Upper lobe of left lung (tissue), 6 donors: Measurements from ENCODE around the gene PEX12. TPM values are rescaled to one million over a fixed set of nuclear protein-coding genes. Genes with fewer than 3 reads are reported as not detected.

Experiments used
- ATAC-seq, 2 donors: fragments of 200-7000 bp; cut with Tn5 transposase; one replicate each; pipeline ENCODE4 v1.9.1; 2022; ENCODE audit warnings: mild to moderate bottlenecking in 2 of 2, moderate library complexity in 2 of 2; ENCODE audit not compliant: low FRiP score in 2 of 2
- DNase-seq, 2 donors: peaks; one replicate each; pipeline ENCODE4 v3.0.0-alpha.2; 2019 to 2020
- H3K27ac ChIP-seq, 4 donors: fragments of 200-600 bp; sonication (generic); one replicate each; pipeline ENCODE4 v1.5.1; 2016 to 2019
- H3K27me3 ChIP-seq, 4 donors: fragments of 200-600 bp; sonication (generic); one replicate each; pipeline ENCODE4 v1.5.1; 2017 to 2019
- H3K36me3 ChIP-seq, 4 donors: fragments of 200-600 bp; sonication (generic); one replicate each; pipeline ENCODE4 v1.5.1; 2016 to 2019
- H3K4me1 ChIP-seq, 4 donors: fragments of 200-600 bp; sonication (generic); one replicate each; pipeline ENCODE4 v1.5.1; 2018 to 2019
- H3K4me3 ChIP-seq, 4 donors: fragments of 200-600 bp; sonication (generic); one replicate each; pipeline ENCODE4 v1.5.1; 2017 to 2019; ENCODE audit warnings: mild to moderate bottlenecking in 2 of 4, moderate library complexity in 1 of 4
- H3K9me3 ChIP-seq, 4 donors: fragments of 200-600 bp; sonication (generic); one replicate each; pipeline ENCODE4 v1.5.1; 2018 to 2019
- EP300 ChIP-seq, 4 donors: sonication (generic); formaldehyde crosslinking; IDR thresholded peaks; one replicate each; pipeline ENCODE4 v1.5.1; 2017; ENCODE audit warnings: antibody characterized with exemption in 4 of 4, control low read depth in 2 of 4
- POLR2A ChIP-seq, 4 donors: fragments of 450-650 bp; IDR thresholded peaks; one replicate each; pipeline ENCODE4 v1.5.1; 2016 to 2017; ENCODE audit warnings: antibody characterized with exemption in 4 of 4, mild to moderate bottlenecking in 2 of 4
- POLR2AphosphoS5 ChIP-seq, 2 donors: sonication (generic); formaldehyde crosslinking; IDR thresholded peaks; one replicate each; pipeline ENCODE4 v1.5.1; 2017; ENCODE audit warnings: antibody characterized with exemption in 2 of 2
- WGBS, 2 donors: methylation state at CpG; one replicate each; pipeline ENCODE4 v1.1.5; 2017 to 2018; 5-methylcytosine and 5-hydroxymethylcytosine counted together
- total RNA-seq, 6 donors: library from RNA; depleted of rRNA in 4 of 6; stranded (reverse); fragments of >200 nt in 4 of 6; gene quantifications; one replicate each; pipeline versions ENCODE4 v1.1.0 to v1.2.1, GENCODE V29; 2016 to 2021
- TF ChIP-seq, protein P1 (sequence below), 6 experiments: fragments of 450-650 bp in 4 of 6; fragments of 200-600 bp in 2 of 6; sonication (generic) in 2 of 6; IDR thresholded peaks; one replicate each; pipeline ENCODE4 v1.5.1; 2016 to 2019; ENCODE audit warnings: antibody characterized with exemption in 6 of 6
- donor health status: DM: no; HTN: no; CAD: no; lungs with moderate emphysema.
- donor health status: DM: no; HTN: yes; CAD: no; lungs with severe emphysema.

The PEX12 gene
- total RNA-seq, 6 donors from 2014 or later, result 3.8 to 6.6 (median 5.2) TPM

- no peaks in the 10 kb centered on the region for H3K9me3 ChIP-seq
- 40 to 44% methylated on average over 2 of the region's 2 CpGs for WGBS, 2 donors
- peak overlapping the region in 1 of 4 donors; percentile 32 for H3K27ac ChIP-seq
- no peaks in the 10 kb centered on the region for H3K27me3 ChIP-seq
- H3K36me3 ChIP-seq, result no peaks in the 10 kb centered on the region
- no peak for ATAC-seq
- H3K4me3 ChIP-seq, result no peak overlapping the region
- DNase-seq, result no peak
- TF ChIP-seq, protein P1, sequence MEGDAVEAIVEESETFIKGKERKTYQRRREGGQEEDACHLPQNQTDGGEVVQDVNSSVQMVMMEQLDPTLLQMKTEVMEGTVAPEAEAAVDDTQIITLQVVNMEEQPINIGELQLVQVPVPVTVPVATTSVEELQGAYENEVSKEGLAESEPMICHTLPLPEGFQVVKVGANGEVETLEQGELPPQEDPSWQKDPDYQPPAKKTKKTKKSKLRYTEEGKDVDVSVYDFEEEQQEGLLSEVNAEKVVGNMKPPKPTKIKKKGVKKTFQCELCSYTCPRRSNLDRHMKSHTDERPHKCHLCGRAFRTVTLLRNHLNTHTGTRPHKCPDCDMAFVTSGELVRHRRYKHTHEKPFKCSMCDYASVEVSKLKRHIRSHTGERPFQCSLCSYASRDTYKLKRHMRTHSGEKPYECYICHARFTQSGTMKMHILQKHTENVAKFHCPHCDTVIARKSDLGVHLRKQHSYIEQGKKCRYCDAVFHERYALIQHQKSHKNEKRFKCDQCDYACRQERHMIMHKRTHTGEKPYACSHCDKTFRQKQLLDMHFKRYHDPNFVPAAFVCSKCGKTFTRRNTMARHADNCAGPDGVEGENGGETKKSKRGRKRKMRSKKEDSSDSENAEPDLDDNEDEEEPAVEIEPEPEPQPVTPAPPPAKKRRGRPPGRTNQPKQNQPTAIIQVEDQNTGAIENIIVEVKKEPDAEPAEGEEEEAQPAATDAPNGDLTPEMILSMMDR (IDR thresholded peaks at IDR 0.05), result no peak
- TF ChIP-seq EP300 (IDR thresholded peaks at IDR 0.05) (no peak), POLR2AphosphoS5 (IDR thresholded peaks at IDR 0.05) (no peak), POLR2A (IDR thresholded peaks at IDR 0.05) (no peak)
- H3K4me1 ChIP-seq, result peaks cover 0 to 8% (median 0%) of the 10 kb centered on the region in 4 donors
These were observed 18.7 kb downstream of the PEX12 start for GRCh38 chr17:35559495-35560210.

DNA sequence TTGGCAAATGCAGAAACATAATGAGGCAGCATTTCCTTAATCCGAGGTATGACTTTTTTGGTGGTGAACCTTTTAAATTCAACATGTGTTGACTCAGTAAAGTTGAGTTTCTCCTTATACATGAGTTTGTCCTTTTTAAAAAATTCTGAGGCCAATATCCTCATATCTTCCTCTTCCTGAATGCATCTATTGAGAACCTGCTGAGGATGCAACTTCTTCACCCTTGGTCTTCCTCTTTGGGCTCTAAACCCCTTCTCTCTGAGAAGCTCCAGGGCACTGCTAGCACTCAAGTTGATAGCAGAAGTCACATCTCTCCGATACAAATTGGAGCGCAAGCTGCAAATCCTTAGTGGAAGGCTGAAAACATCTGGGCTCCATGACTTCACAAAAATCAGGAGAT, 21.0 kb downstream of the PEX12 start:
- WGBS, 2 donors, result 84 to 85% methylated on average over 3 of the region's 3 CpGs
- Histone ChIP-seq H3K36me3 (no peaks in the 10 kb centered on the region), H3K9me3 (no peaks in the 10 kb centered on the region), H3K4me3 (no peak overlapping the region), H3K4me1 (peaks cover 0 to 8% (median 0%) of the 10 kb centered on the region in 4 donors), H3K27ac (no peak overlapping the region), H3K27me3 (no peaks in the 10 kb centered on the region)
- DNase-seq, result no peak
- ATAC-seq, result no peak
- TF ChIP-seq POLR2AphosphoS5 (IDR thresholded peaks at IDR 0.05) (no peak), EP300 (IDR thresholded peaks at IDR 0.05) (no peak), POLR2A (IDR thresholded peaks at IDR 0.05) (no peak)

DNA sequence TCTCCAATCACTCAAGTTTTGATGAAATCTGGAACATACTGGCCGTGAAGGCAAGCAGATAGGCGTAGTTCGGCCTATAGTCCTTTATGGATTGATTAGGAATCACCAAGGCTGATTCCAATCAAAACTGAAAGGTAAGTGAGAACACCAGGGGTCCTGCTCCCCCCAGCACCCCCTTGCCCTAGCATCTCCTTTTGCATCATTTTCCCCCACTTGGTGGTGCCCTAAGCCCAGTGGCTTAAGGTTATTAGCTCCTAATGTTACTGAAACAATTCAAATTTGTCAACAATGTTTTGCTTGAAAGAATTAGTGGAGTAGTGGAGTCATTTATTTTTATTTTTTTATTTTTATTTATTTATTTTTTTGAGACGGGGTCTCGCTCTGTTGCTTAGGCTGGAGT, 22.7 kb downstream of the PEX12 start:
- no peak overlapping the region for H3K27ac ChIP-seq
- no peak overlapping the region for H3K4me3 ChIP-seq
- no peak for TF ChIP-seq EP300 (IDR thresholded peaks at IDR 0.05)
- TF ChIP-seq, protein P1 (IDR thresholded peaks at IDR 0.05), result peak in 3 of 6 experiments; percentile 9 to 14 (median 11)
- no peak for TF ChIP-seq POLR2AphosphoS5 (IDR thresholded peaks at IDR 0.05)
- TF ChIP-seq POLR2A (IDR thresholded peaks at IDR 0.05), result no peak
- no peaks in the 10 kb centered on the region for H3K27me3 ChIP-seq
- 86 to 89% methylated on average over 5 of the region's 5 CpGs for WGBS, 2 donors
- DNase-seq, result no peak
- H3K4me1 ChIP-seq, result peaks cover 0 to 8% (median 0%) of the 10 kb centered on the region in 4 donors
- H3K36me3 ChIP-seq, result no peaks in the 10 kb centered on the region
- no peaks in the 10 kb centered on the region for H3K9me3 ChIP-seq
- ATAC-seq, result no peak

GRCh38 chr17:35554668-35555067, 23.7 kb downstream of the PEX12 start:
- Histone ChIP-seq H3K36me3 (no peaks in the 10 kb centered on the region), H3K4me1 (peaks cover 0 to 8% (median 0%) of the 10 kb centered on the region in 4 donors), H3K9me3 (no peaks in the 10 kb centered on the region), H3K4me3 (no peak overlapping the region), H3K27me3 (no peaks in the 10 kb centered on the region), H3K27ac (no peak overlapping the region)
- no peak for DNase-seq
- no peak for TF ChIP-seq POLR2A (IDR thresholded peaks at IDR 0.05)
- no peak for TF ChIP-seq POLR2AphosphoS5 (IDR thresholded peaks at IDR 0.05)
- TF ChIP-seq, protein P1 (IDR thresholded peaks at IDR 0.05), result no peak
- TF ChIP-seq EP300 (IDR thresholded peaks at IDR 0.05), result no peak
- 69 to 71% methylated on average over 5 of the region's 5 CpGs for WGBS, 2 donors
- no peak for ATAC-seq

- Histone ChIP-seq H3K4me3 (no peak overlapping the region), H3K36me3 (no peaks in the 10 kb centered on the region), H3K4me1 (no peaks in the 10 kb centered on the region), H3K9me3 (no peaks in the 10 kb centered on the region), H3K27ac (no peak overlapping the region), H3K27me3 (no peaks in the 10 kb centered on the region)
- WGBS, 2 donors, result 76 to 82% methylated on average over 4 of the region's 4 CpGs
- no peak for TF ChIP-seq EP300 (IDR thresholded peaks at IDR 0.05)
- TF ChIP-seq, protein P1 (IDR thresholded peaks at IDR 0.05), result no peak
- no peak for TF ChIP-seq POLR2AphosphoS5 (IDR thresholded peaks at IDR 0.05)
- no peak for TF ChIP-seq POLR2A (IDR thresholded peaks at IDR 0.05)
- DNase-seq (no peak), ATAC-seq (no peak)
These were observed 25.1 kb downstream of the PEX12 start for GRCh38 chr17:35553310-35553709.
